ENCODE results near the gene TMEM114. TPM values are rescaled to one million over a fixed set of nuclear protein-coding genes. Genes with fewer than 3 reads are reported as not detected.

TMEM114 gene
- total RNA-seq, 1 donor from 2014 or later = not detected

DNA sequence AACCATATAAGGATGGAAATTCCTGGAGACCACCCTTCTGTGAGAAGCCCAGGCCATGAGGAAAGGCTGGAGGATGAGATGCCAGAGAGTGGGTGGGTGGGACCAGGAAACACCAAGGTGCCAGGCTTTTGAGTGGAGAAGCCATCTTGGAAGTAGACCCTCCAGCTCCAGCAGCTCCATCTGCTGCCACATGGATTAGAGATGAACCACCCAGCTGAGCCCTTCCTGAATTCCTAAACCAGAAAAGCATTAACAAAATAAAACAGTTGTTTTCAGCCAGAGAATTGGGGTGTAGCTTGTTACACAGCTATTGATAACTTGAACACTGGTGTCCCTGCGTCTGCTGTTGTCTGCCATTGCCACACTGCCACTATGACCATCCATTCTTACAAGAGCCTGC lies 6.3 kb upstream of the TMEM114 start:
- H3K36me3 Mint-ChIP-seq (ENCODE audit: low read depth) = no peaks in the 10 kb centered on the region
- intact Hi-C loops (cut with micrococcal nuclease) = no loop called here
- no peaks in the 10 kb centered on the region for H3K4me1 Mint-ChIP-seq (ENCODE audit: low read depth)
- H3K9me3 Mint-ChIP-seq = peaks cover 4% of the 10 kb centered on the region
- no peak overlapping the region for H3K27ac Mint-ChIP-seq
- H3K27me3 Mint-ChIP-seq (ENCODE audit: low read depth) = no peaks in the 10 kb centered on the region
- DNase-seq (ENCODE audit: low spot score) = no peak
- H3K4me3 Mint-ChIP-seq (ENCODE audit: low read depth) = no peak overlapping the region

DNA sequence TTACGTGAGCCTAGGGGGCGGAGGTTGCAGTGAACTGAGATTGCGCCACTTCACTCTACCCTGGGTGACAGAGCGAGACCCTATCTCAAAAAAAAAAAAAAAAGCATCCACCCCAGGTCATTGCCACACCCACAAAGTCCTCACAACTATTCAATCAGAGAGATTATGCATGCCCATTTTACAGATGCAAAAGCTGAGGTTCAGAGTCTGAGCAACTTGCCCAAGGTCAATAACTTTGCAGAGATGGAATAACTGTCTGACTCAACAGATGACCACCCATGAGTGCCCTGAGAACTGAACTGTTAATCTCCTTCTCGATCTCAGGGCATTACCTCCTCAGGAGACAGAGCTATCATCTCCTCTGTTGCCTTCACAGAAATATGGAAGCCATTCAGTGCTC lies 5.5 kb upstream of the TMEM114 start:
- peaks cover 4% of the 10 kb centered on the region for H3K9me3 Mint-ChIP-seq
- no peak for DNase-seq (ENCODE audit: low spot score)
- intact Hi-C loops (cut with micrococcal nuclease) = no loop called here
- no peaks in the 10 kb centered on the region for H3K27me3 Mint-ChIP-seq (ENCODE audit: low read depth)
- H3K4me3 Mint-ChIP-seq (ENCODE audit: low read depth) = no peak overlapping the region
- H3K4me1 Mint-ChIP-seq (ENCODE audit: low read depth) = no peaks in the 10 kb centered on the region
- no peaks in the 10 kb centered on the region for H3K36me3 Mint-ChIP-seq (ENCODE audit: low read depth)
- H3K27ac Mint-ChIP-seq = no peak overlapping the region

DNA sequence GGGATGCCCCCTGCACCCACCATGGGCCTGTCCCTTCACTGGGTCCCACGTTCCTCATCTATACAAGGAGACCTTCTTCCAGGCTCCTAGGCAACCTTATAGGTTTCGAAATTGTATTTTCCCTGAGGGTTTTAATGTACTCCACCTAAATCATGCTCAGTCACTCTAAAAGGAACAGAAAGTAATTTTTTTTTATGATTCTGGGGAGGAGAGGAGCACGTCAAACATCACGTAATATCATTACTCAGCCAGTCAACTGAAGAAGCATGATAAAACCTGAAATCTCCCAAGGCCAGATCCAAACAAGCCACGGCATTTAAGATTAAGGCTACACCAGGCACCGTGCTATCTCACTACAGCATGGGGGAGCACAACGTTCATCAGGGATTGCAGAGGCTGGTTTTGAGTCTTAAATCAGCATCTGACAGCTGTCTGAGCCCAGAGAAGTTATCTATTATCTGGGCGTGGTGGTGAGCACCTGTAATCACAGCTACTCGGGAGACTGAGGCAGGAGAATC lies 3.9 kb upstream of the TMEM114 start:
- intact Hi-C loops (cut with micrococcal nuclease) = no loop called here

DNA sequence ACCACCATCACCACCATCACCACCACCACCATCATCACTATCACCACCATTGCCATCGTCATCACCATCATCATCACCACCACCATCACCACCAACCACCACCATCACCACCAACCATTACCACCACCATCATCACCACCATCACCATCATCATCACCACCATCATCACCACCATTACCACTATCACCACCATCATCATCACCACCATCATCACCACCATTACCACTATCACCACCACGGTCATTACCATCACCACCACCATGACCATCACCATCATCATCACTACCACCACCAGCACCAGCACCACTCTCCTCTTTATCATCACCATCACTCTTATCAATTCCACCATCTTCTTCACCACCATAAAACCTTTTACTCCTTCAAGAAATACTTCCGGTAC lies 1.1 kb upstream of the TMEM114 start:
- peaks cover 4% of the 10 kb centered on the region for H3K9me3 Mint-ChIP-seq
- intact Hi-C loops (cut with micrococcal nuclease) = no loop called here
- no peak overlapping the region for H3K4me3 Mint-ChIP-seq (ENCODE audit: low read depth)
- H3K27ac Mint-ChIP-seq = no peak overlapping the region
- no peak for DNase-seq (ENCODE audit: low spot score)
- no peaks in the 10 kb centered on the region for H3K36me3 Mint-ChIP-seq (ENCODE audit: low read depth)
- peaks cover 21% of the 10 kb centered on the region for H3K27me3 Mint-ChIP-seq (ENCODE audit: low read depth)
- no peaks in the 10 kb centered on the region for H3K4me1 Mint-ChIP-seq (ENCODE audit: low read depth)

More for the DNA sequence above, 3.9 kb upstream of the TMEM114 start:
- Mint-ChIP-seq H3K9me3 (peaks cover 4% of the 10 kb centered on the region), H3K4me1 (ENCODE audit: low read depth) (no peaks in the 10 kb centered on the region), H3K4me3 (ENCODE audit: low read depth) (no peak overlapping the region), H3K27me3 (ENCODE audit: low read depth) (peaks cover 5% of the 10 kb centered on the region), H3K27ac (no peak overlapping the region), H3K36me3 (ENCODE audit: low read depth) (no peaks in the 10 kb centered on the region)
- no peak for DNase-seq (ENCODE audit: low spot score)

- Mint-ChIP-seq H3K36me3 (ENCODE audit: low read depth) (no peaks in the 10 kb centered on the region), H3K9me3 (no peaks in the 10 kb centered on the region), H3K4me1 (ENCODE audit: low read depth) (no peaks in the 10 kb centered on the region), H3K27ac (no peak overlapping the region), H3K4me3 (ENCODE audit: low read depth) (no peak overlapping the region), H3K27me3 (ENCODE audit: low read depth) (peaks cover 24% of the 10 kb centered on the region)
- intact Hi-C loops (cut with micrococcal nuclease) = no loop called here
- no peak for DNase-seq (ENCODE audit: low spot score)
These were observed 500 bp upstream of the TMEM114 start for GRCh38 chr16:8590811-8591210.

- DNase-seq (ENCODE audit: low spot score) = no peak
- H3K27me3 Mint-ChIP-seq (ENCODE audit: low read depth) = peaks cover 25% of the 10 kb centered on the region
- no peaks in the 10 kb centered on the region for H3K9me3 Mint-ChIP-seq
- no peak overlapping the region for H3K4me3 Mint-ChIP-seq (ENCODE audit: low read depth)
- no peaks in the 10 kb centered on the region for H3K36me3 Mint-ChIP-seq (ENCODE audit: low read depth)
- H3K4me1 Mint-ChIP-seq (ENCODE audit: low read depth) = no peaks in the 10 kb centered on the region
- H3K27ac Mint-ChIP-seq = no peak overlapping the region
- intact Hi-C loops (cut with micrococcal nuclease) = no loop called here
These were observed 1.0 kb downstream of the TMEM114 start for GRCh38 chr16:8589057-8589899.

GRCh38 chr16:8588682-8589056 lies 1.6 kb downstream of the TMEM114 start:
- no peak for DNase-seq (ENCODE audit: low spot score)
- intact Hi-C loops (cut with micrococcal nuclease) = no loop called here
- Mint-ChIP-seq H3K4me1 (ENCODE audit: low read depth) (no peaks in the 10 kb centered on the region), H3K9me3 (no peaks in the 10 kb centered on the region), H3K4me3 (ENCODE audit: low read depth) (no peak overlapping the region), H3K27ac (no peak overlapping the region), H3K27me3 (ENCODE audit: low read depth) (peaks cover 25% of the 10 kb centered on the region), H3K36me3 (ENCODE audit: low read depth) (no peaks in the 10 kb centered on the region)

DNA sequence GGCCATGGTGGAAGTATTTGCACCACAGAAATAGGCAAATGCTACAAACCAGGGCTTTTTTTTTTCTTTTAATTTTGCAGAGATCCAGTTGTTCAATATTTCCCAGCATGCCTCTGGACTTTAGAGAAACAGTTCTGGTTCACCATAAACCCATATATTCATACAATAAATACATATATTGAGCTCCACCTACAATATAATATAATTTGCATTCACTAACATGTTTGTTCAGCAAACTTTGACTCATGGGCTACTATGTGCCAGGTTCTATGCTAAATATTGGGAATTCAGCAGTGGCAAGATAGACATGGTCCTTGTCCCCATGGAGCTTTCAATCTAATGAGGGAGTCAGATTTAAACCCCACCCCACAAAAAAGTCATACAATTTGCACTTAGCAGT lies 3.2 kb downstream of the TMEM114 start:
- Mint-ChIP-seq H3K27ac (no peak overlapping the region), H3K36me3 (ENCODE audit: low read depth) (no peaks in the 10 kb centered on the region), H3K4me3 (ENCODE audit: low read depth) (no peak overlapping the region), H3K27me3 (ENCODE audit: low read depth) (peaks cover 25% of the 10 kb centered on the region), H3K9me3 (no peaks in the 10 kb centered on the region), H3K4me1 (ENCODE audit: low read depth) (peaks cover under 1% of the 10 kb centered on the region)
- intact Hi-C loops (cut with micrococcal nuclease) = no loop called here
- DNase-seq (ENCODE audit: low spot score) = no peak

- intact Hi-C loops (cut with micrococcal nuclease) = no loop called here
- Mint-ChIP-seq H3K36me3 (ENCODE audit: low read depth) (no peaks in the 10 kb centered on the region), H3K9me3 (no peaks in the 10 kb centered on the region), H3K4me3 (ENCODE audit: low read depth) (no peak overlapping the region), H3K27me3 (ENCODE audit: low read depth) (peaks cover 25% of the 10 kb centered on the region), H3K27ac (no peak overlapping the region), H3K4me1 (ENCODE audit: low read depth) (peaks cover 3% of the 10 kb centered on the region)
- DNase-seq (ENCODE audit: low spot score) = no peak
These were observed 4.5 kb downstream of the TMEM114 start for GRCh38 chr16:8585857-8586256.

DNA sequence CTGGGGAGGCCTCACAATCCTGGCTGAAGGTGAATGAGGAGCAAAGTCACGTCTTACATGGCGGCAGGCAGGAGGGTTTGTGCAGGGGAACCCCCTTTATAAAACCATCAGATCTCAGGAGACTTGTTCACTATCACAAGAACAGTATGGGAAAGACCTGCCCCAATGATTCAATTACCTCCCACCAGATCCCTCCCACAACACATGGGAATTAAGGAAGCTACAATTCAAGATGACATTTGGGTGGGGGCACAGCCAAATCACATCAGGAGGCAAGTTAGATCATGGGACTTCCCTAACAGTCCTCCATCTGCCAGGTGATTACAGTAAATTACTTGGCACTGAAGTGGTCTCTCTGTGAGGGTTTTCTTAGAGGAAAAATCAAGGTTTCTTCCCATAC lies 5.3 kb downstream of the TMEM114 start:
- intact Hi-C loops (cut with micrococcal nuclease) = no loop called here
- Mint-ChIP-seq H3K4me3 (ENCODE audit: low read depth) (no peak overlapping the region), H3K27ac (no peak overlapping the region), H3K27me3 (ENCODE audit: low read depth) (peaks cover 23% of the 10 kb centered on the region), H3K4me1 (ENCODE audit: low read depth) (peaks cover 3% of the 10 kb centered on the region), H3K36me3 (ENCODE audit: low read depth) (no peaks in the 10 kb centered on the region), H3K9me3 (no peaks in the 10 kb centered on the region)
- no peak for DNase-seq (ENCODE audit: low spot score)

- Mint-ChIP-seq H3K4me1 (ENCODE audit: low read depth) (peaks cover 3% of the 10 kb centered on the region), H3K36me3 (ENCODE audit: low read depth) (no peaks in the 10 kb centered on the region), H3K27me3 (ENCODE audit: low read depth) (peaks cover 18% of the 10 kb centered on the region), H3K27ac (no peak overlapping the region), H3K4me3 (ENCODE audit: low read depth) (no peak overlapping the region), H3K9me3 (no peaks in the 10 kb centered on the region)
- DNase-seq (ENCODE audit: low spot score) = no peak
- intact Hi-C loops (cut with micrococcal nuclease) = no loop called here
These were observed 6.6 kb downstream of the TMEM114 start for GRCh38 chr16:8583732-8584131.

- H3K4me3 Mint-ChIP-seq (ENCODE audit: low read depth) = no peak overlapping the region
- H3K27ac Mint-ChIP-seq = no peak overlapping the region
- intact Hi-C loops (cut with micrococcal nuclease) = no loop called here
- H3K4me1 Mint-ChIP-seq (ENCODE audit: low read depth) = peaks cover 3% of the 10 kb centered on the region
- peaks cover 13% of the 10 kb centered on the region for H3K27me3 Mint-ChIP-seq (ENCODE audit: low read depth)
- no peaks in the 10 kb centered on the region for H3K9me3 Mint-ChIP-seq
- H3K36me3 Mint-ChIP-seq (ENCODE audit: low read depth) = no peaks in the 10 kb centered on the region
- DNase-seq (ENCODE audit: low spot score) = no peak
These were observed 7.1 kb downstream of the TMEM114 start for GRCh38 chr16:8583199-8583598.

DNA sequence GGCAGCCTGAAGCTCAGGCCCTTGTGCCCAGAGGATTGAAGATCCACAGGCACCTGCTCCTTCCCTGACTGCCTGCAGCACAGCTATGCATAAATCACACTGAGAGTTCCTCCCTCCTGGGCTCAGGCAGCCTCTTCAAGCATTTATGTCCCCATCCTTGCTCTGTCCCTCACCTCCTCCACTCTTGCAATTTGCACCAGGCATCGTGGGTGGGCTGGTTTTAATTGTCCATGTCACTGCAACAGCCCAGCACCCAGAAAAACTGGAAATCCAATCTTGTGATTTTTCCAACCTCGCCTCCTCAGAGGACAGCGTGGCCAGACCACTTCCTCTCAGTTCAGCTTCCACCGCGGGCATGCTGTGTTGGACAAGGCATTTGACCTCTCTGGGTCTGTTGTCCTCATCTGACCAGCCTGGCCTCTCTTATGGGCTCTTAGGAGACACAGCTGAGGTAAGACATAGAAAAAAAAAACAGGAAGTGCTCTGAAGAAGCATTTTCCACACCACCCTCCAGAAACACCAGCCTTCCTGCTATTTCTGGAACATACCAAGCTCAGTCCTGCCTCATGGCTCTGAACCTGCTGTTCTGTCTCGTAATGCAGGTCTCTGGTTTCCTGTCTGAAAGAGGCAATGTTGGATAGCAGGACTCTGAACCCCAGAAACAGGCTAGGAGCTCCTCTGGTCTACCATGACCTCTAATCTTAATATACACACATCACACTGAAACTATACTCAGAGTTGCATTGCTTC lies 8.3 kb downstream of the TMEM114 start:
- Mint-ChIP-seq H3K4me1 (ENCODE audit: low read depth) (peaks cover 3% of the 10 kb centered on the region), H3K4me3 (ENCODE audit: low read depth) (no peak overlapping the region), H3K27me3 (ENCODE audit: low read depth) (peaks cover 4% of the 10 kb centered on the region), H3K36me3 (ENCODE audit: low read depth) (no peaks in the 10 kb centered on the region), H3K27ac (no peak overlapping the region), H3K9me3 (no peaks in the 10 kb centered on the region)
- intact Hi-C loops (cut with micrococcal nuclease) = no loop called here
- DNase-seq (ENCODE audit: low spot score) = no peak
